ENCODE measurements around the gene ATXN1. TPM values are rescaled to one million over a fixed set of nuclear protein-coding genes. Genes with fewer than 3 reads are reported as not detected.

The ATXN1 gene
- total RNA-seq, 4 donors from 2014 or later, result 16.3 to 52.2 (median 25.7) TPM

- H3K4me3 ChIP-seq (ENCODE audit: low read depth, poor library complexity, severe bottlenecking), result no peak overlapping the region
- no peak for DNase-seq (ENCODE audit: low spot score in 2 of 2)
- WGBS, 2 donors, result 46 to 53% methylated on average over 2 of the region's 2 CpGs
- intact Hi-C loops (cut with DNase I; ENCODE audit: low total_unique reads), result no loop called here
- TF ChIP-seq, protein P1, sequence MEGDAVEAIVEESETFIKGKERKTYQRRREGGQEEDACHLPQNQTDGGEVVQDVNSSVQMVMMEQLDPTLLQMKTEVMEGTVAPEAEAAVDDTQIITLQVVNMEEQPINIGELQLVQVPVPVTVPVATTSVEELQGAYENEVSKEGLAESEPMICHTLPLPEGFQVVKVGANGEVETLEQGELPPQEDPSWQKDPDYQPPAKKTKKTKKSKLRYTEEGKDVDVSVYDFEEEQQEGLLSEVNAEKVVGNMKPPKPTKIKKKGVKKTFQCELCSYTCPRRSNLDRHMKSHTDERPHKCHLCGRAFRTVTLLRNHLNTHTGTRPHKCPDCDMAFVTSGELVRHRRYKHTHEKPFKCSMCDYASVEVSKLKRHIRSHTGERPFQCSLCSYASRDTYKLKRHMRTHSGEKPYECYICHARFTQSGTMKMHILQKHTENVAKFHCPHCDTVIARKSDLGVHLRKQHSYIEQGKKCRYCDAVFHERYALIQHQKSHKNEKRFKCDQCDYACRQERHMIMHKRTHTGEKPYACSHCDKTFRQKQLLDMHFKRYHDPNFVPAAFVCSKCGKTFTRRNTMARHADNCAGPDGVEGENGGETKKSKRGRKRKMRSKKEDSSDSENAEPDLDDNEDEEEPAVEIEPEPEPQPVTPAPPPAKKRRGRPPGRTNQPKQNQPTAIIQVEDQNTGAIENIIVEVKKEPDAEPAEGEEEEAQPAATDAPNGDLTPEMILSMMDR (IDR thresholded peaks at IDR 0.05), result no peak
- TF ChIP-seq POLR2A (IDR thresholded peaks at IDR 0.05), result no peak
Measured at GRCh38 chr6:16723402-16723801, 37.9 kb downstream of the ATXN1 start.

DNA sequence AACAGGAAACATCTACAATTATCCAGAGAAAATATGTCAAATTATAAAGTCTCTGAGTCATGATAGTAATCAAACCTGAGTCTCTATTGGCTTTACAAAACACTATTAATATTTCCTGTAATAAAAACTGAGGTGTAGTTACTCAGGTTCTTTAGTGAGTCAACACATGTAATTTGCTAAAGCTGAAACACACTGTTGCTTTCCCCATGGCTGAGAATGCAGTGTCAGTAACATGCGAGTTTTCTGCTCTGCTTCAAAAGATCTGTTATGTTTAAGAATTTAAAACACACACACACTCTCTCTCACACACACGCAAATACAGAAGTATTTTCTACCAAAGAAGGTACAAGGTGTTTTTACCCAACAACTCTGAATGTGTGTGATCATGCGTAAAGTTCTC lies 38.6 kb downstream of the ATXN1 start:
- no peak for DNase-seq (ENCODE audit: low spot score in 2 of 2)
- 56 to 61% methylated on average over 3 of the region's 3 CpGs for WGBS, 2 donors
- intact Hi-C loops (cut with DNase I; ENCODE audit: low total_unique reads), result no loop called here
- no peak overlapping the region for H3K4me3 ChIP-seq (ENCODE audit: low read depth, poor library complexity, severe bottlenecking)
- TF ChIP-seq POLR2A (IDR thresholded peaks at IDR 0.05), result no peak

GRCh38 chr6:16721977-16722376 lies 39.3 kb downstream of the ATXN1 start:
- DNase-seq (ENCODE audit: low spot score in 2 of 2), result no peak
- 48 to 55% methylated on average over 5 of the region's 5 CpGs for WGBS, 2 donors
- H3K4me3 ChIP-seq (ENCODE audit: low read depth, poor library complexity, severe bottlenecking), result no peak overlapping the region
- intact Hi-C loops (cut with DNase I; ENCODE audit: low total_unique reads), result no loop called here
- no peak for TF ChIP-seq POLR2A (IDR thresholded peaks at IDR 0.05)
- TF ChIP-seq, protein P1 (IDR thresholded peaks at IDR 0.05), result no peak

GRCh38 chr6:16720861-16721260 lies 40.4 kb downstream of the ATXN1 start:
- DNase-seq (ENCODE audit: low spot score in 2 of 2), result no peak
- TF ChIP-seq, protein P1 (IDR thresholded peaks at IDR 0.05), result no peak
- no peak for TF ChIP-seq POLR2A (IDR thresholded peaks at IDR 0.05)
- intact Hi-C loops (cut with DNase I; ENCODE audit: low total_unique reads), result no loop called here
- 50 to 65% methylated on average over 4 of the region's 4 CpGs for WGBS, 2 donors
- H3K4me3 ChIP-seq (ENCODE audit: low read depth, poor library complexity, severe bottlenecking), result no peak overlapping the region

GRCh38 chr6:16719488-16719887 lies 41.8 kb downstream of the ATXN1 start:
- 87 to 90% methylated on average over 8 of the region's 8 CpGs for WGBS, 2 donors
- intact Hi-C loops (cut with DNase I; ENCODE audit: low total_unique reads), result no loop called here
- no peak for TF ChIP-seq POLR2A (IDR thresholded peaks at IDR 0.05)
- TF ChIP-seq, protein P1 (IDR thresholded peaks at IDR 0.05), result no peak

DNA sequence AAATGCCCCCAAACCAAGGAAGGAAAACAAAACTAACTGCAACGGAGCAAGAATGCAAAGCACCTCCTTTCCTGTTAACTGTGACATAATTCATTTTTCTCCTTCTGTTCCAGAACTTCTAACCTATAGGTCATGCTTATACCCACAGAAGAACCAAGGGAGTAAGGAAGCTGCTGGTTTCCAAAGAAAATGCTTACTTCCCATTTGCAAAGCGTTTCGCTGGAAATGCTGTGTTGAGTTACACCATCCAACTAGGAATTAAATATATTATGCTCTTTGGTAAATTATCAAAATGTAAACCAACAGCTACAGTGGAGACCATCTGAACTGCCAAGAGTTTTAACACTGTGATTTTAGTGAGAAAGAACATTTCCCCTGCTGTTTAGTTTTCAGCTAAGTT lies 42.9 kb downstream of the ATXN1 start:
- H3K4me3 ChIP-seq (ENCODE audit: low read depth, poor library complexity, severe bottlenecking), result no peak overlapping the region
- no peak for TF ChIP-seq POLR2A (IDR thresholded peaks at IDR 0.05)
- TF ChIP-seq, protein P1 (IDR thresholded peaks at IDR 0.05), result no peak
- 44 to 61% methylated on average over 3 of the region's 3 CpGs for WGBS, 2 donors
- no peak for DNase-seq (ENCODE audit: low spot score in 2 of 2)
- intact Hi-C loops (cut with DNase I; ENCODE audit: low total_unique reads), result no loop called here

More at GRCh38 chr6:16719488-16719887, 41.8 kb downstream of the ATXN1 start:
- no peak for DNase-seq (ENCODE audit: low spot score in 2 of 2)
- no peak overlapping the region for H3K4me3 ChIP-seq (ENCODE audit: low read depth, poor library complexity, severe bottlenecking)

Data from lower leg skin (tissue), 4 donors.